ENCODE measurements around the gene MTA1. TPM values are rescaled to one million over a fixed set of nuclear protein-coding genes. Genes with fewer than 3 reads are reported as not detected.

The MTA1 gene
- total RNA-seq, 1 experiment from 2014 or later: 166 TPM

DNA sequence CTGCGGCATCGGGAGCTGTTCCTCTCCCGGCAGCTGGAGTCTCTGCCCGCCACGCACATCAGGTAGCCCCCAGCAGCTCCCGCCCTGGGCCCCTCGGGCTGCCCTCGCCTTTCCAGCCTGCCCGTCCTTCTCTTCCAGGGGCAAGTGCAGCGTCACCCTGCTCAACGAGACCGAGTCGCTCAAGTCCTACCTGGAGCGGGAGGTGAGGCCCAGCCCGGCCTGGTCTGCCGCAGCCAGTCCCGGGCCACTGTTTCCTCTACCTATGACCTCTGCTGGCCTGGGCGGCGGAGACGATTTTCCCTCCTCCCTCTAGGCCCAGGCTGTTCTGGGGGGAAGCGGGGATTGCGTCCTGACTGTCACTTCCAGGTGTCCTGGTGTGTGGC lies 30.5 kb downstream of the MTA1 start:
- H3K9me3 Mint-ChIP-seq (ENCODE audit: unreplicated experiment): no peaks in the 10 kb centered on the region
- peaks cover 52% of the 10 kb centered on the region for H3K36me3 Mint-ChIP-seq (ENCODE audit: insufficient read depth, unreplicated experiment)
- CTCF ChIA-PET: no interaction called here
- BruUV-seq (replicated peaks): no TSS peak
- no peaks in the 10 kb centered on the region for H3K4me1 Mint-ChIP-seq (ENCODE audit: insufficient read depth, unreplicated experiment)
- POLR2A ChIA-PET: no interaction called here
- no peak for DNase-seq (ENCODE audit: unreplicated experiment)
- TF ChIP-seq CTCF (IDR thresholded peaks at IDR 0.05; ENCODE audit: unreplicated experiment): no peak
- H3K4me3 Mint-ChIP-seq (ENCODE audit: unreplicated experiment): no peak overlapping the region
- H3K27me3 Mint-ChIP-seq (ENCODE audit: insufficient read depth, unreplicated experiment): no peaks in the 10 kb centered on the region
- no peak overlapping the region for H3K27ac Mint-ChIP-seq (ENCODE audit: low read depth, unreplicated experiment)
- intact Hi-C loops (cut with micrococcal nuclease): no loop called here

DNA sequence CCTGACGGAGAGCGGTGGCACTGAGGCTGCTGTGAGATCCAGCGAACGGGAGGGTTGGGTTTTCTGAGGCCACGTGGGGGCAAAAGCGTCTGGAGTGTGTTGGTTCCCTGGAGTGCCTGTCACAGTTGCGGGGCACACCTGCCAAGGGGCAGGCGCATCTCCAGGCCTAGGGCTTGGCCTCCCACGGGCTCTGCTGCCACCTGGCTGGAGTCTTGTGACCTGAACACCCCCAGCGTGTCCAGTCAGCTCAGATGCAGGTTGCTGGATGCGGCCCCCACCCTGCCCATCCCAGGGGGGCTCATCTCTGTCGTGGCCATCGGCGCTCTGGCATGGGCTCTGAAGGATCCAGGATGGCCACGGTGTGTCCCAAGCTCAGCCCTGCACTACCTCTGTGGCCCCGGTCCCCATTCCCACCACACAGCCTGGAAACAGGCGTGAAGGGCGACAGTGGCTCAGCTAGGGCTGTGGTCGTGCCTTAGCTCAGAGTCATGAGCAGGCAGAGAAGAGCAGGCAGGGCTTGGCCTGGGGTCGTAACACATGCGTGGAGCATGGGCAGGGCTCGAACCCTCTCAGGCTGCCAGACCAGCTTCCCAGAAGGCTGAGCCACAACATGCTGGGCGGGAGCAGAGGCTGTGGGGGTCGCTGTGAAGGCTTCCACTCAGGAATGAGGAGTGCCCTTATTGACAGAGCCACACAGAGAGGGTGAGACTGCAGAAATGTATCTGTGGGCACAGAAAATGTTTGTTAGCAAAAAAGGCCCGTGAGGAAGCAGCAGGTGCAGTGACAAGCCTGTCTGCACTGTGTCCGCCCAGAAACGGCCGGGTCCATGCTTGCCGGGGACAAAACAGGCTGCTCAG lies 31.5 kb downstream of the MTA1 start:
- no peaks in the 10 kb centered on the region for H3K4me1 Mint-ChIP-seq (ENCODE audit: insufficient read depth, unreplicated experiment)
- CTCF ChIA-PET: no interaction called here
- no peaks in the 10 kb centered on the region for H3K9me3 Mint-ChIP-seq (ENCODE audit: unreplicated experiment)
- no peak for DNase-seq (ENCODE audit: unreplicated experiment)
- H3K4me3 Mint-ChIP-seq (ENCODE audit: unreplicated experiment): no peak overlapping the region
- H3K36me3 Mint-ChIP-seq (ENCODE audit: insufficient read depth, unreplicated experiment): peaks cover 62% of the 10 kb centered on the region
- no peak for TF ChIP-seq CTCF (IDR thresholded peaks at IDR 0.05; ENCODE audit: unreplicated experiment)
- POLR2A ChIA-PET: no interaction called here
- no TSS peak for BruUV-seq (replicated peaks)
- no peaks in the 10 kb centered on the region for H3K27me3 Mint-ChIP-seq (ENCODE audit: insufficient read depth, unreplicated experiment)
- intact Hi-C loops (cut with micrococcal nuclease): no loop called here
- H3K27ac Mint-ChIP-seq (ENCODE audit: low read depth, unreplicated experiment): no peak overlapping the region

DNA sequence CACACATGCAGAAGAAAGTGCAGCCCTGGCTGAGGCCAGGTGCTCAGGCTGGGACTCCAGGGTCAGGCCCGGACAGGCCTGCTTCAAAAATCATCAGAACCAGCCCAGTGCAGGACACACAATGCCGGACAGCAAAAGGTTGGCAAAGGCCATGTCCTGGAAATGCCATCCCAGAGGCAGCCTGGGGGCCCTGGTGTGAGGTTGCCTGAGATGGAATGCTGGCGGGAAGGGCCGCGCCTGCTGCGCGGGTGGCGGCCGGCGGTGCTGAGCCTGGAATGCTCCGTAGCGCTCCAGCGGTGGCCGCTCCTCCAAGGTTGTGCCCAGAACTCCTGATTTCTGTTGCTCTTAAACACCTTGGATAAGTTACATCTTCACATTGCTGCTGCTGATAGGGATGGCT lies 33.3 kb downstream of the MTA1 start:
- POLR2A ChIA-PET: interaction anchor here (0.6 kb wide), 1 partner anchor 901 kb away, joined by 3 read pairs; no protein-coding TSS in a partner anchor
- no peak for TF ChIP-seq CTCF (IDR thresholded peaks at IDR 0.05; ENCODE audit: unreplicated experiment)
- Mint-ChIP-seq H3K27me3 (ENCODE audit: insufficient read depth, unreplicated experiment) (no peaks in the 10 kb centered on the region), H3K4me3 (ENCODE audit: unreplicated experiment) (no peak overlapping the region), H3K36me3 (ENCODE audit: insufficient read depth, unreplicated experiment) (peaks cover 57% of the 10 kb centered on the region), H3K4me1 (ENCODE audit: insufficient read depth, unreplicated experiment) (no peaks in the 10 kb centered on the region), H3K27ac (ENCODE audit: low read depth, unreplicated experiment) (no peak overlapping the region), H3K9me3 (ENCODE audit: unreplicated experiment) (no peaks in the 10 kb centered on the region)
- no peak for DNase-seq (ENCODE audit: unreplicated experiment)
- BruUV-seq (replicated peaks): no TSS peak
- CTCF ChIA-PET: interaction anchor here (1.0 to 1.7 kb wide), 2 partner anchors 17 to 37 kb away, joined by 3 to 5 read pairs; no protein-coding TSS in a partner anchor
- intact Hi-C loops (cut with micrococcal nuclease): no loop called here

- ChIA-PET POLR2A (interaction anchor here (0.7 kb wide), 1 partner anchor 36 kb away, joined by 4 read pairs; no protein-coding TSS in a partner anchor), CTCF (interaction anchor here (1.0 kb wide), 1 partner anchor 36 kb away, joined by 3 read pairs; no protein-coding TSS in a partner anchor)
- H3K4me1 Mint-ChIP-seq (ENCODE audit: insufficient read depth, unreplicated experiment): no peaks in the 10 kb centered on the region
- no TSS peak for BruUV-seq (replicated peaks)
- intact Hi-C loops (cut with micrococcal nuclease): no loop called here
- TF ChIP-seq CTCF (IDR thresholded peaks at IDR 0.05; ENCODE audit: unreplicated experiment): no peak
- H3K27ac Mint-ChIP-seq (ENCODE audit: low read depth, unreplicated experiment): no peak overlapping the region
- H3K27me3 Mint-ChIP-seq (ENCODE audit: insufficient read depth, unreplicated experiment): no peaks in the 10 kb centered on the region
- no peak overlapping the region for H3K4me3 Mint-ChIP-seq (ENCODE audit: unreplicated experiment)
- H3K36me3 Mint-ChIP-seq (ENCODE audit: insufficient read depth, unreplicated experiment): peaks cover 59% of the 10 kb centered on the region
- H3K9me3 Mint-ChIP-seq (ENCODE audit: unreplicated experiment): no peaks in the 10 kb centered on the region
- DNase-seq (ENCODE audit: unreplicated experiment): no peak
Measured at GRCh38 chr14:105453847-105454246, 34.2 kb downstream of the MTA1 start.

Data from MCF 10A (cell line).